Posterior cingulate gyrus (tissue), 11 donors: ENCODE results near the gene HDHD5.
"Not testable (repeated sequence)": the region's sequence is repeated elsewhere in the genome, so short reads cannot be mapped to it uniquely, and the experiment has no call there.

Experiments
- DNase-seq, 10 donors: peaks; one replicate each; pipeline versions ENCODE4 v3.0.0 to v3.0.0-alpha.2; 2020 to 2021; ENCODE audit warnings: mixed read lengths in 3 of 10
- intact Hi-C: fragments of 100-400 bp; cut with DNase I; formaldehyde crosslinking; loops from one replicate; pipeline ENCODE4 v1.15.1; 2023

Gene HDHD5

DNA sequence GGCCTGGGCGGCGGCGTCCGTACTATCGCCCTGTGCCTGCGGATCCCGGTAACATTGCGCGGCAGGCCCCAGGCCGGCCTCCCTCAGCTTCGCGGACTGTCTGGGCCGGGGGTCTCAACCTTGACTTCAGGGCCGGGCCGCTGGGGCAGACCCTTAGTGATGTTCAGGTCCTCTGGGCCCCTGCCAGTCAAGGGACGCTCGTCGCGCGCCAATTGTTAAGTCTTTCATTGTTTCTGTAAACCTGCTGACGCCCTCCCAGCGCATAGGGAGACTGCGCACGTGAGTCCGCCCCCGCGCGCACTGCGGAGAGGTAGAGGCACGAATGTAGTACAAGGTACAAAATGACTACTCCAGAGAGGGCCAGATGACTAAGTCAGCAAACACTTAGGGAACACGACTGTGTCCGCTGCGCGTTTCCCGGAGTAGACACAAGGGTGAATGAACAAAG lies 451 bp upstream of the HDHD5 start:
- intact Hi-C loops: loop anchor here (1.0 kb wide), 1 partner anchor 12 kb away; no protein-coding TSS in a partner anchor
- DNase-seq: peak; percentile 31 to 95 (median 72)

DNA sequence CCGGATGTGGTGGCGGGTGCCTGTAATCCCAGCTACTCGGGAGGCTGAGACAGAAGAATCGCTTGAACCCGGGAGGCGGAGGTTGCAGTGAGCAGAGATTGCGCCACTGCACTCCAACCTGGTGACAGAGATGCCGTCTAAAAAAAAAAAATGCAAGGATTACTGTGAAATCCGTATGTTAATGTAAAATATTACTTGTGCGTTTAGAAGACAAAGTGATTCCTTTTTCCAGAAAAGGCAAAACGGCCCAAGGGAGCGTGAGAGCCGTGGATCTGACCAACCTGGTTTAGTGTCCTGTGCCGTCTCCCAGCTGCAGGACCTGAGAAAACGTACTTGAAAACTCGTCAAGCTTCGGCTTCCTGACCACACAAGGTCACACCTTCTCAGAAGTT lies 905 bp downstream of the HDHD5 start:
- no peak for DNase-seq
- intact Hi-C loops: no loop called here

DNA sequence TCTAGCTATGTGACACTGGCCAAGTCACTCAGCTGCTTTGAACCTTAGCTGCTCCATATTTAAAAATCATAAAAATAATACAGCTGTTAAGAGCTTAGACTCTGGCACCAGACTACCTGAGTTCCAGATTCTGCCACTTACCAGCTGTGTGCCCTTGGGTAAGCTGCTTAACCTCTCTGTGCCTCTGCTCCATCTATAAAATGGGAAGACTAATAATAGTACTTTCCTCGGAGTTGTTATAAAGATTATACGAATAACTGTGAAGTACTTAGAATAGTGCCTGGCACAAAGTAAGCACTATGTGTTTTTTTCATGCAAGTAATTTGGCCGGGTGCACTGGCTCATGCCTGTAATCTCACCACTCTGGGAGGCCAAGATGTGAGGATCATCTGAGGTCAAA lies 1.4 kb downstream of the HDHD5 start:
- DNase-seq: no peak
- intact Hi-C loops: no loop called here

DNA sequence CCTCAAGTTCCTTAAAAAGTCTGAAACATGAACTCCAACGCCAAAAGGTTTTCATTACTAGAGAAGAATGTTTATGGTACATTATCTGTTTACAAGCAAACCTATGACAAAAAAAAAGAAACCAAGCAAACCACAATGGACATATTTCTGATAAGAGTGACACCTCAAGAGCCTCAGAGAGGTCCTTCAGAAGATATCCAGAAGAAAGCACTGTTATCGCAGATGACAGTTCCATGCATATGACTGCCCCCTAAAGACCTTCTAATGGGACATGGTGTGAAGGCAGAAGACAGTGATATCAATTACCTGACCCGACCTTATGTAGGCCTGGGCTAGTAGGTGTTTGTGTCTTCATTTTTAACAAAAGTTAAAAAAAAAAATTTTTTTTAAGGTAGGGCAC lies 3.1 kb downstream of the HDHD5 start:
- no peak for DNase-seq
- intact Hi-C loops: no loop called here

DNA sequence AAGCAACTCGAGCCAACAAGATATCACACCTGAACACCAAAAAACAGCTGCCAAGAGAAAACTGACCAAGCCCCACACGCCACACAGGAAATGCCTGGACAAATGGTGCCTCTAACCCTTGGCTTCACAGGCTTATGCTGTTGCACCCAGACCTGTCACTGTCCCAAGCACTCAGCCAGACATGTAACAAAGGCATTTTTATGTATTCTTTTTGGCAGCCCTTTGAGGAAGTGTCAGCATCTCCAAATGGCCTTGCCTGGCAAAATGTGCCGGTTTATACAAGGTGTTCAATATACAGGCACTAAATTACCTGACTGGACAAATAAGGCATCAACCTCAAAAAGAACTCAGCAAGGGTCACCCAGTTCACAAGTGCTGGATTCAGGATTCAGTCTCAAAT lies 6.1 kb downstream of the HDHD5 start:
- DNase-seq: no peak
- intact Hi-C loops: no loop called here

DNA sequence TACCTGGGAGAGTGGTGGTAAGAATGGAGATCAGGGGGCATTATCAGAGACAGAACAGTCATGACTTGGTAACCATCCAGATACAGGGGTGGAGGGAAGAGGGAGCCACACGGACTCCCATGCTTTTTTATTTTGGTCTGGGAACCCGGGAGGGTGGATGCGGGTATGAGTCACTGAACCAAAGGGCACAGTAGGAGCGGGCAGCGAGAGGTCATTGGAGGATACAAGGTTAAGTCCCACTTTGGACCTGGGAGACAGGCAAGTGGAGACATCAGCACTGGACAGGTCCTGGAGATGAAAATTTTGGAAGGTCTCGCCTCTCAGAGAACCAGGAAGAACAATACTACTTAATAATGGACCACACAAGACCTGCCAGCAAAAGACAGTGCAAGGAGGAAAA lies 6.7 kb downstream of the HDHD5 start:
- no peak for DNase-seq
- intact Hi-C loops: no loop called here

DNA sequence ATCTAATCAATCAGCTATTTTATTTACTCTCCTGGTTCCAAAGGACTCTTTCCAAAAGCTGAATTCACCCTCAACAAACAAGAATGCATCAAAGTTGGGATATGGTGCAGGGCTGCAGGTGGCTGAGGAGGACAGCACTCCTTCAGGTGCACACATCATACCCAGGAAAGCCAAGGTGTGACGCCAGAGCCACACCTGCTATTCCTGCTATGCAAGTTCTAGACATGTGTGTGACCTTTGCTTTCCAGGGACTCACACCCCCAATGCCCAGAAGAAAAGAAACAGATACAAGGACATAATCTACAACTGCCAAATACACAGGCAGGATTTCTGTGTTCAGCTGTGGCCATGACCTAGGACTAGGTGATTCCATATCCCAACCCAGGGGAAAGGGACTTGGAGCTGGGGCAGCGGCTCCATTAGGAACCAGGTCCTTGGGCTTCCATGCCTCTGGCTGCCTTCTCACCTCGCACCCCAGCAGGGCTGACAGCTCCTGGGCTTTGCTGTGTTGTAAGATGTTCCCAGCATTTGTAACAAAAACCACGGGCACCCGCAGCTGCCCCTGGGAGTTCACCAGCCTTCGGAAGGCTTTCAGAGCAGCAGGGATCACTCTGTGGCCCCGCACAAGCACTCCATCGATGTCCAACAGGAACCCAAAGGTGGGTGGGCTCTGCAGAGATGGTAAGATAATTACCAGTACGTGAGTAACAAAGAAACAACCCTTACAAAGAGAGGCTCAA lies 9.8 kb downstream of the HDHD5 start:
- intact Hi-C loops: no loop called here
- no peak for DNase-seq

DNA sequence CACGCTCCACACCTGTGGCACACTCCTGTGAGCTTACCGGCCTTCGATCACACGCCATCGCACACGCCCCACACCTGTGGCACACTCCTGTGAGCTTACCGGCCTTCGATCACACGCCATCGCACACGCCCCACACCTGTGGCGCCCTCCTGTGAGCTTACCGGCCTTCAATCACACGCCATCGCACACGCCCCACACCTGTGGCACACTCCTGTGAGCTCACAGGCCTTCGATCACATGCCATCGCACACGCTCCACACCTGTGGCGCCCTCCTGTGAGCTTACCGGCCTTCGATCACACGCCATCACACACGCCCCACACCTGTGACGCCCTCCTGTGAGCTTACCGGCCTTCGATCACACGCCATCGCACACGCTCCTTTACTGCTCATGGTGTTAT lies 11.6 kb downstream of the HDHD5 start:
- intact Hi-C loops, DNase-seq: not testable (repeated sequence)

DNA sequence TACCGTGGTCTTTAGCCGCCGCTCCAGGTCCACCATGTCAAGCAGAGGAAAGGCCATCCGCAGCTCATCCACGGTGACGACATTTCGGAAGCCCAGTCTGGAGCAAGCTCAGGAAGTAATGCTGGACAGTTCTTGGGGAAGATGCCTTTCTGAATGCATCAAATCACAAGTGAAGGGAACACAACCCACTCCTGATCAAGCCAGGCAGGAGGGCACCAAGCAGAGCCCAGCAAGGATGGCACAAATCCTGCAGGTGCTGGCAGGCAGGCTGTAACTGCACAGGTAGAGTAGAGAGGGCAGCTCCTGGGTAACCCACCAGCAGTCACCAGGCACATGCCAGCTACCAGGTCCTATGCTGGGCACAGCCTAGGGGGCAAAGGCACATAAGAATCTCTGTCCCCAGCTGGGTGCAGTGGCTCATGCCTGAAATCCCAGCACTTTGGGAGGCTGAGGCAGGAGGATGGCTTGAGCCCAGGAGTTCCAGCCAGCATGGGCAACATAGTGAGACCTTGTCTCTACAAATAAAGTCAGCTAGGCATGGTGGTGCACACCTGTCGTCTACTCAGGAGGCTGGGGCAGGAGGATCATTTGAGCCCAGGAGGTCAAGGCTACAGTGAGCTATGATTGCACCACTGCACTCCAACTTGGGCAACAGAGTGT lies 13.9 kb downstream of the HDHD5 start:
- intact Hi-C loops: no loop called here
- no peak for DNase-seq

DNA sequence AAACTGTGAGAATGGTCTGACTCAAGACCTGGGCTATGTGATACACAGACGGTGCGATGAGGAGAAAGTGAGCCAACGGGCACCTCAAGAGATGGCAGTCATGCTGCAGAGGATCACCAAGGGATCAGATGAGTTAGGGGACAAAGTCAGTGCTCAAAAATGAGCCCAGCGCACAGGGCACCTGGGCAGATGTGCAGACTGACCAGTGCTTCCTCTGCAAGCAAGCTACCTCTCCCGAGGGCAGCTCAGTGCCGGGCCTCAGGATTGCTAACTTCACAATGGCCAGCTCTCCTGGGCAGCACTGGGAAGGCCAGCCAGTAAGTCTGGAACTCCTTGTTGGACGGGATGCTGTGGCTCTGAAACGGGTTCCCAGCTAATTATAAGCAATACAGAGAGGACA lies 15.3 kb downstream of the HDHD5 start:
- no peak for DNase-seq
- intact Hi-C loops: no loop called here

DNA sequence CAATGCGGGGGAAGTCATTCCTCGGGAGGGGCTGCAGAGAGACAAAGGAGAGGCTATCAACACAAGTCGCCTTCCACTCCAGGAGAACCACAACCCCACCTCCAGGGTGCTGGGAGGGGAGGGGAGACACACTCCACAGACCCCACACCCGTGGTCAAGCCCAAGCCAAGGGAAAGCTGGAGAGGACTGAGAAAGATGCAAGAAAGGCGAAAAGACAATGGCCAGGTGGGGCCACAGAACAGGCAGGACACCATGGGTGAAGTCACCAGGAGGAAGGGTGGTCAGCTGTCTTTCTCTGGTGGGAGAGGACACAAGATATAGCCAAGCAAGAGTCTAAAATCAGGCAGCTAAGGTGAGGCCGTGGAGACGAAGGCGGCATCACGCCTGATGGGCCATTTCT lies 16.0 kb downstream of the HDHD5 start:
- intact Hi-C loops: no loop called here
- DNase-seq: no peak

DNA sequence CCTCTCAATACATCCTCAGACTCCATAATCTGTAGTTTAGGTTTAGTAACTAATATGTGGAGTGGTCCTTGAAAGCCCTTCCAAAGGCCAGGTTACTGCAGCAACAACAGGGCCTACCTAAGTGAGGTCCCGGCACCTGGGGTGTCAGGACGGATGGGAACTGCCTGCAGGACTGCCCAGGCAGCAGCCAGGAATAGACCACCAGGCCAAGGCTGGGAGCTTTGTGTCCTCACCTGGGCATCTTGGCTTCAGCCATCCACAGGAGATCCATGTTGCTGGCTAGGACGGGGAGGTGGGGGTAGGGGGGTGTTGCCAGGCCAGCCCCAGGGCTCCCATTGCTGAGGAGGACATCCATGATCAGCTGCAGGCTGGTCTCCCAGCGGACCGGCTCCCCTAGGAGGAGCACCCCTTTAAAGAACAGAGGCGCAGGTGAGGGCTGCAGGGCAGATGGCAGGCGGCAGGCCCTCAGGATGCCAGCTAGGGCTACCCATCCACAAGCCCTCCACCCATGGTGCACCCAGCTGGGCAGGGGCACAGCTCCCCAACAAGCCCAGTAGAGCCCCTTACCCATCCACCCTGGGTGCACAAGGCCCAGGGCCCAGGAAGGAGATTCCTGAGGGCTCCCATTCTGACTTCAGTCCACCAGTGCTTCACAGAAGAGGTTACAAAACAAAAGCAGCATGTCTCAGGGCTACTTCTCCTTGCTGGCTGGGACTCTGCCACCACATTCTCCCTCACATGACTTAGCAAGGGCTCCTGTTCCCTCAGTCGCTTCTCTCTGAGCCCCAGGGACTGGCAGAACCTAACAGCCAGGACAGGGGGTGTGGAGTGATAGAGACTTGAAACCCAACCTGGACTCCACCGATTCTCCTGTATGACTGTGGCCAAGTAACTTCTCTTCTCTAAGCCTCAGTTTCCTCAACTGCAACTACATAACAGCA lies 18.0 kb downstream of the HDHD5 start:
- peak in 1 of 10 donors; percentile 22 for DNase-seq
- intact Hi-C loops: no loop called here

DNA sequence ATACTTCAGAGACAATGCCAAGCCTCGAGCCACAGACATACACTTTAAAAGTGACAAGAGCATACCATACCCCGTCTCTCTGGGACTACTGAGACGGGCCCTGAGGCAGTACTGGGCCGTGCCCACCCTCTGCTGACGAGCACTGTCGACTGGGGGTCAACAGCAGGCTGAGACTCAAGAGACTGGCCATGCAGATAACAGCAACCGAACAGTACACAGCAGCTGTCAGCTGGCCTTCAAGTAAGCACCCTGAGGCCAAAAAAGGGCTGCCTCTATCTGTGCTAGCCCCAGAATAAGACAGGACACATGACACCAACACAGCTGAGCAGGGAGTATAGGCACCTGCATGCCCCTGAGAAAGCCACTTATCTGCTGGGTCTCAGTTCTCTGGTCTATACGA lies 19.1 kb downstream of the HDHD5 start:
- intact Hi-C loops: no loop called here

DNA sequence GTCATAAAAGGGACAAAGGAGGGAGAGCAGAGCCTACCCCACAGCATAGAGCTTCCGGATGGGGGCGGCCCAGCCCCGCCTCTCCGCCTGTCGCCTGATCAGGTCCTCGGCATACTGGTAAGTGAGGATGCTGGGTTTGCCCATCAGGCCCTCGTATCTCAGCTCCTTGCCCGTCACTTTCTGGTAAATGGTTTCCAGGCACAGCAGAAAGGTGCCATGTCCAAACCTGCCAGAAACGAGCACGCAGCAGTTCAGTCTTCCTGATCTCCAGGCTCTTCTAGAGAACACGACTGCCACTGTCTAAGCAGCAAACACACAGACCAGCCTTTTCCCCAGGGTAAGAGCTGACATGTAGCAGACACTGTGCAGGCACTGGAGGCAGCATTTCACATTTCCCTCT lies 20.6 kb downstream of the HDHD5 start:
- intact Hi-C loops: no loop called here
- peak in 2 of 10 donors; percentile 82 to 92 for DNase-seq

More for the DNA sequence above, 19.1 kb downstream of the HDHD5 start:
- no peak for DNase-seq

DNA sequence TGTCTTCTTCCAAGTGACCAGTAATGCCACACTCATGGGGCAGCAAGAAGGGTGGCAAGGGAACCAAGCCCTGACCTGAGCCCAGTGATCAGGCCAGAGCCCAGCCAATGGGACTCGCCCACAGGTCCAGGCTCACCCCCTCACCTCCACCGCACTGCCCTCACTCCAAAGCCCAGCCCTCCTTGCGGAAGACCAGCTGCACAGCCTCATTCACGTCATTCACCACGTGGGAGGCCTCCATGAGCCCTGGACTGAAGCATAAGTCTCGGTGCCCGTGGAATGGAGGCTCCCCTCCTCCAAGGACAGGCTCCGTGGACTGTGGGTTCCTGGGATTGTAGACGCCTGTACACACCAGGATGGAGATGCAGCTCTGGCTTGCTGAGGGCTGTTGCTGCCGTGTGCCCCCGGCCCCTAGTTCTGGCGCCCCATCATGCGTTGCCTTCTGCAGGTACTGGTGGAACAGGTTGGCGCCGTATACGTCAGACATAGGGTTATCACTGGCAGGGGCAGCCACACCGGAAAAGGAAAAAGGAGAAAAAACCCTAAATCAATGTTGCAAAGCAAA lies 21.1 kb downstream of the HDHD5 start:
- intact Hi-C loops: no loop called here
- DNase-seq: peak in 2 of 10 donors; percentile 65 to 74

DNA sequence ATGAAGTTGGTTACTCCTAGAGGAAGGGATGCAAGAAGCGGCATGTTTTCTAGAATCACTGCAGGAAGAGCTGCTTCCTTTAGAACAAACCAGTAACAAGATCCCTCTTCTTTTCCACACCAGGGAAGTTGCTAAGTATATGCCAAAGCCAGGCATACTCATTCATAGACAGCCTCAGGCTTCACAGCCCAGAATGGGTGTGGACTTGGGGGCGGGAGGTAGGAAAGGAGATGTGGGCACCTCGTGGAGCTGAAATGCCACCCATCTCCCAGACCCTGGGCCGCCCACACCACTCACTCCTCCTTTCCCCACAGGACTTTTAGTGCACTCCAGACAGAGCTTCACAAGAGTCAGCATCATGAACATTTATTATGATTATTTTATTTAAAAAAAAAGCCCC lies 21.9 kb downstream of the HDHD5 start:
- intact Hi-C loops: no loop called here
- peak in 2 of 10 donors; percentile 51 for DNase-seq

DNA sequence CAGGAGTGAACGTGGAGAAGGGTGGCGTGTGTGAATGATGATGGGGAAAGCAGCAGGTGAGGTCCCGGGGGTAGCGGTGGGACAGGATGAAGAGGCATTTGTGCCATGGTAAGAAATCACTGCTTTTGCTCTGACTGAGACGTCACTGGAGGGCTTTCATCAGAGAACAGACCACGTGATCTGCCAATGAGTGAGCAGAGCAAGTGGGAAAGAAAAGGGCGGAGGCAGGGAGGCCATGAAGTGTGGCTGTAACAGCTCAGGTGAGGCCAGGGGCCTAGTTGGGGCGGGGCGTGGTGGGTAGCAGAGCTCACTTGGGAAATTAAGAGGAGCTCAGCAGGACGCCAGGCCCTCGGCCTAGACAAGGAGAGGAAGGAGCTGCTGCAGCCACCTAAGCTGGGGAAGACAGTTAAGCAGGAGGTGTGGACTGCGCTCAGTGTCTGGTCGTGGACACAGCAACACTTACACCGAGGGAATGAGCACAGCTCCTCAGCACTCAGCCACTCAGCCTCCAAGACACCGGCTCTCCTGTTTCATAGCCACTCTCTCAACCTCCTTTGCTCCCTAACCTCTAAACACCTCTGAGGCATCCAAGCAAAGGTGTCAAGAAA lies 23.8 kb downstream of the HDHD5 start:
- intact Hi-C loops: no loop called here
- DNase-seq: peak in 3 of 10 donors; percentile 49 to 78 (median 68)

DNA sequence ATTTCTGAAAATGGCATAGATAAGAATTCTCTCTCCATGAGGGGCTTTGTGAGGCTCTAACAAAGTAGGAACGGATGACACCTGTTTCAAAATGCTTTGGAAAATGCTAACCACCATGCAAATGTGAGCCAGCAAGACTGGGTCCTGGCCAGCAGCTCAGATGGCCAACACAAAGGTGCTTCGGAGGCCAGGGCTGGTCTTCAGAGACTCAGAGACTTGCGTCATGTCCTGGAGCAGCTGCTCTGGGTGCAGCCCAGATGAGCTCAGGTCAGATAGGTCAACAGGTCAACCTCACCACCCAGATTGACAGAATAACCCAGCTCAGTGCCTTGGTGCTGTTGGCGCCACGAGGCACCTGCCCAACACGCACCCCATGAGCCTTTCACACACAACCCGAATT lies 25.9 kb downstream of the HDHD5 start:
- peak in 2 of 10 donors; percentile 37 to 52 for DNase-seq

DNA sequence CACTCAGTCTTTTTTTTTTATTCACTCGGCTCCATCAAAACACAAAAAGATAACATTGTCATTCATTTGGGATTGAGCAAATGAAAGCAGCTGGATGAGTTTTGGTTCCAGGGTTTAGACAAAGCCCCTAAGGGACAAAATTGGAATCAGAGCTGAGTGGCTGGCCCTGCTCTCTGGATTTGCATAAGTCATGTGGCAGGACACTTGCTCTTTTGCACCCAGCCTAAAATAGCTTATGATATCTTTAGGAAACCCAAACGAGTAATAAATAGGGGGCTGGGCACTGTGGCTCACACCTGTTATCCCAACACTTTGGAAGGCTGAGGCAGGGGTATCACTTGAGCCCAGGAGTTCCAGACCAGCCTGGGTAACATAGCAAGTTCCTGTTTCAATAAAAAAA lies 27.0 kb downstream of the HDHD5 start:
- DNase-seq: peak in 3 of 10 donors; percentile 2 to 29 (median 22)
- intact Hi-C loops: no loop called here

More for the DNA sequence above, 25.9 kb downstream of the HDHD5 start:
- intact Hi-C loops: no loop called here

DNA sequence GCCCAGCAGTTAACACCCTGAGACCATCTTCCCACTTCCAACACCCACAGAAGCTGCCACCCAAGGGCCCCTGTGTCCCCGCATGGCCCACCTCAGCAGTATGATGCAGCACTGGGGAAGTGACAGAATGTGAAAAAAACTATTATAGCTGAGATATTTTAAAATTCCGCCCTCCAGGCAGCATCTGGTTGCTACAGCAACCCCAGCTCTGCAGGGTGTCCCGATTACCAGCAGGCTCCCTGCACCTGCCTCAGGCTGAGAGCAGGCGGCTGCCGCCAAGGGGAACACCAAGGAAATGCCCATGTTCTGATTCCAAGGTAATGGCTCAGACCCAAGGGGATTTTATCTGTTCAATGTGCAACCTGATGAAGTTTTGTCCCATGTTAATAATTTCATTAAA lies 27.4 kb downstream of the HDHD5 start:
- DNase-seq: peak in 8 of 10 donors; percentile 56 to 96 (median 78)
- intact Hi-C loops: no loop called here
